Measurements from ENCODE around the gene CENPS.

GRCh38 chr1:10480614-10481013 lies 50.4 kb downstream of the CENPS start:
- TF ChIP-seq CTCF (IDR thresholded peaks at IDR 0.05) (no peak), EP300 (IDR thresholded peaks at IDR 0.05) (no peak), POLR2A (IDR thresholded peaks at IDR 0.05) (no peak)

Data from upper lobe of left lung (tissue), 4 donors.